Large intestine (tissue), 3 donors: ENCODE measurements around the gene RAI14. TPM values are rescaled to one million over a fixed set of nuclear protein-coding genes. Genes with fewer than 3 reads are reported as not detected.

ENCODE experiments used
- DNase-seq, 2 donors: peaks; one replicate each; pipeline versions ENCODE4 v3.0.0 to v3.0.0-alpha.2; 2013
- H3K27ac ChIP-seq: one replicate; pipeline ENCODE4 v1.5.1; 2013; ENCODE audit warnings: low read length
- H3K27me3 ChIP-seq: 2 replicates; pipeline ENCODE4 v1.6.1; 2013; ENCODE audit warnings: low read length; ENCODE audit not compliant: control insufficient read depth, insufficient read depth
- H3K36me3 ChIP-seq: 2 replicates; pipeline ENCODE4 v1.6.1; 2013; ENCODE audit warnings: low read length; ENCODE audit not compliant: control insufficient read depth, insufficient read depth
- H3K4me1 ChIP-seq: one replicate; pipeline ENCODE4 v1.6.1; 2013; ENCODE audit warnings: low read length; ENCODE audit not compliant: control insufficient read depth, insufficient read depth
- H3K4me3 ChIP-seq: one replicate; pipeline ENCODE4 v1.5.1; 2013; ENCODE audit warnings: low read length
- H3K9me3 ChIP-seq: one replicate; pipeline ENCODE4 v1.6.1; 2013; ENCODE audit warnings: mild to moderate bottlenecking, low read depth, low read length, moderate library complexity; ENCODE audit not compliant: control insufficient read depth
- WGBS: methylation state at CpG from one replicate; pipeline ENCODE4 v1.1.5; 2013; ENCODE audit warnings: low lambda C conversion rate; ENCODE audit not compliant: insufficient coverage; 5-methylcytosine and 5-hydroxymethylcytosine counted together
- polyA plus RNA-seq: library from polyadenylated mRNA; unstranded; fragments of 120-200 nt; gene quantifications from one replicate; pipeline ENCODE4 v1.2.1, GENCODE V29; 2013

RAI14 gene
- polyA plus RNA-seq, 1 donor: 15.8 TPM

DNA sequence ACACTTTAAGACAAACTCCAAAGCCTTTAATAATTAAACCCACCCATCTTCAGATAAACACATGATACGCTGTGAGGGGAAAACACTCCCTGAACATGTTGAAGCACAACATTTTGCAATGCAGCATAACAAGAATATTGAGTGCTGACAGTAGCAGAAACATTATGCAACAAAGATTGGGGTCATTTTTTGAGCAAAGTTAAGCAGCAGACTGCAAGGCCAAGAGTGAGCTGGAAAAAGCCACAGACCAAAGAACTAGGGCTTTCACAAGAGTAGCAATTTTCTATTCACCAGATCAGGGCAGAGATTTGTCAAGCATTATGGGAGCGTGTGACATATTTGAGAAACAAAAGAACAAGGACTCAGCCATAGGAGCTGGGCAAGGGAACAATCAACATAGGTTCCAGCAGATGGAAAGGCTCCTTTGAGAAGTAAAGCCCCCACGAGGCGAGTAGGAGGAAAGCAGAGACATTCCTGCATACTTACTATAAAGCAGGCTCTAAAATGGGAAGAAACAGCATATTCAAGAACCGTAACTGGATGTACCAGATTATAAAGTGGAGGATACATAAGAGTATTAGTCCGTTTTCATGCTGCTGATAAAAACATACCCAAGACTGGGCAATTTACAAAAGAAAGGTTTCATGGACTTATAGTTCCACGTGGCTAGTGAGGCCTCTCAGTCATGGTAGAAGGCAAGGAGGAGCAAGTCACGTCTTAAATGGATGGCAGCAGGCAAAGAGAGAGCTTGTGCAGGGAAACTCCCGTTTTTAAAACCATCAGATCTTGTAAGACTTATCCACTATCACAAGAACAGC, 178.1 kb downstream of the RAI14 start:
- H3K9me3 ChIP-seq: no peaks in the 10 kb centered on the region
- no peak overlapping the region for H3K4me3 ChIP-seq
- no peaks in the 10 kb centered on the region for H3K27me3 ChIP-seq
- 20% methylated on average over 1 of the region's 9 CpGs for whole genome bisulfite sequencing
- H3K27ac ChIP-seq: no peak overlapping the region
- peaks cover 14% of the 10 kb centered on the region for H3K36me3 ChIP-seq
- no peak for DNase-seq
- H3K4me1 ChIP-seq: no peaks in the 10 kb centered on the region

GRCh38 chr5:34834794-34835089, 178.6 kb downstream of the RAI14 start:
- H3K9me3 ChIP-seq: no peaks in the 10 kb centered on the region
- whole genome bisulfite sequencing: no CpG with 5 or more reads among the region's 1 CpG
- H3K27ac ChIP-seq: no peak overlapping the region
- no peaks in the 10 kb centered on the region for H3K27me3 ChIP-seq
- H3K4me1 ChIP-seq: no peaks in the 10 kb centered on the region
- no peak for DNase-seq
- no peak overlapping the region for H3K4me3 ChIP-seq
- H3K36me3 ChIP-seq: peaks cover 12% of the 10 kb centered on the region

DNA sequence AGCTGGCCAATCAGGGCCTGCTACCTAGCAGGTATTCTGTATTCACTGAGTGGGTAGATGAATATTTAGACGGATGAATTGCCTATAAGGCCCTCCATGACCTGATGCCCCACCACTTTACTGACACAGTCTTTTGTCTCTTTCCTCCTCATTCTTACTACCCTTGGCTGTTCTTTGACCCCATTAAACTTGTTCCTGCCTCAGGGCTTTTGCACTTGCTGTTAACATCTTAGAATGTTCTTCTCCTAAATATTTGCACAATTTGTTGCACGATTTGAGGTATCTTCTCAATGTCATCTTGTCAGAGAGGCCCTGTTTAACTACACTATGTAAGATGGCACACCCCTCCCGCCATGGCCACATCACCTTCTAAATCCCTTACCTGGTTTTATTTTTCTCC, 179.5 kb downstream of the RAI14 start:
- Histone ChIP-seq H3K27me3 (no peaks in the 10 kb centered on the region), H3K4me3 (no peak overlapping the region), H3K9me3 (no peaks in the 10 kb centered on the region), H3K27ac (no peak overlapping the region), H3K36me3 (peaks cover 3% of the 10 kb centered on the region), H3K4me1 (no peaks in the 10 kb centered on the region)
- WGBS: 80% methylated on average over 1 of the region's 3 CpGs
- no peak for DNase-seq

- DNase-seq: peak; percentile 89 to 97
- no peaks in the 10 kb centered on the region for H3K36me3 ChIP-seq
- 0% methylated on average over 1 of the region's 73 CpGs for WGBS
These were observed 182.9 kb downstream of the RAI14 start, which contains the start of gene TTC23L for GRCh38 chr5:34838785-34839714. TTC23L (plus strand) TSS chr5:34839164; CDS start chr5:34840672, 1,508 bp downstream.

DNA sequence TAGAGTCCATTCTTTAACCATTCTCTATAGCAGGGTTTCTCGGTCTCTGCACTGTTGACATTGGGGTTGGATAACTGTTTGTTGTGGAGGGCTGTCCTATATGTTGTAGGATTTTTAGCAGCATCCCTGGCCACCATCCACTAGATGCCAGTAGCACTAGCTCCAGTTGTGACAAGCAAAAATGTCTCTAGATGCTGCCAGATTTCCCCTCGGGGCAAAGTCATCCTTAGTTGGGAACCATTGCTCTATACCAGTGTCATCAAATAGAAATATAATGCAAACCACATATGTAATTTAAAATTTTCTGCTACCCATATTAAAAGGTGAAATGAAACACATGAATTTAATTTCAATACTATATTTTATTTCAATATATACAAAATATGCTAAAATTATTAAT, 185.7 kb downstream of the RAI14 start:
- Histone ChIP-seq H3K27me3 (no peaks in the 10 kb centered on the region), H3K4me3 (no peak overlapping the region), H3K9me3 (no peaks in the 10 kb centered on the region), H3K27ac (no peak overlapping the region), H3K4me1 (peaks cover 3% of the 10 kb centered on the region), H3K36me3 (no peaks in the 10 kb centered on the region)
- WGBS: no CpG with 5 or more reads among the region's 2 CpGs
- DNase-seq: no peak

More at GRCh38 chr5:34838785-34839714, 182.9 kb downstream of the RAI14 start, which contains the start of gene TTC23L:
- H3K4me3 ChIP-seq: peak within 1 kb of the TSS; percentile 63
- H3K4me1 ChIP-seq: no peaks in the 10 kb centered on the region
- no peaks in the 10 kb centered on the region for H3K27me3 ChIP-seq
- no peaks in the 10 kb centered on the region for H3K9me3 ChIP-seq
- H3K27ac ChIP-seq: peak within 1 kb of the TSS; percentile 76

- Histone ChIP-seq H3K4me1 (peaks cover 3% of the 10 kb centered on the region), H3K4me3 (no peak overlapping the region), H3K27ac (no peak overlapping the region), H3K27me3 (no peaks in the 10 kb centered on the region), H3K36me3 (no peaks in the 10 kb centered on the region), H3K9me3 (no peaks in the 10 kb centered on the region)
- no CpG with 5 or more reads among the region's 7 CpGs for WGBS
- DNase-seq: no peak
These were observed 186.4 kb downstream of the RAI14 start for GRCh38 chr5:34842554-34842953.

DNA sequence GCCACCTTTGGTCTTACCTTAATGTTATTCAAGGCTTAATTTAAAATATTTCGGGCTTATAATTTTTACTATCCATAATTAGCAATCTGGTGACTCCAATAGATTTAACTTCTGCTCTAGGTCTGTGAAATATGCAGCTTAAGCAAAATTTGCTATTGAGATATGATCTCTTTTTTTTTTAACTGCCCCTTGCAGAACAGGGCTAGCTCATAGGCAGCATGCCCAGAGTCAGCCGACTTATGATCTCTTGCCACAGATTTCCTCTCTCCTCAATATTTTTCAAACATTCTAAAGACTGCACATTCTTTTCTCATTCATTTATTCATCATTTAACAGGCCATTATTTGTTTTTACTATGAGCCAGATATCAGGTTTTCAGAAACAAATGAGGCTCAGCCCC, 187.4 kb downstream of the RAI14 start:
- WGBS: 100% methylated on average over 1 of the region's 2 CpGs
- DNase-seq: no peak
- peaks cover 3% of the 10 kb centered on the region for H3K4me1 ChIP-seq
- no peak overlapping the region for H3K27ac ChIP-seq
- no peak overlapping the region for H3K4me3 ChIP-seq
- no peaks in the 10 kb centered on the region for H3K36me3 ChIP-seq
- peaks cover 2% of the 10 kb centered on the region for H3K9me3 ChIP-seq
- H3K27me3 ChIP-seq: no peaks in the 10 kb centered on the region

DNA sequence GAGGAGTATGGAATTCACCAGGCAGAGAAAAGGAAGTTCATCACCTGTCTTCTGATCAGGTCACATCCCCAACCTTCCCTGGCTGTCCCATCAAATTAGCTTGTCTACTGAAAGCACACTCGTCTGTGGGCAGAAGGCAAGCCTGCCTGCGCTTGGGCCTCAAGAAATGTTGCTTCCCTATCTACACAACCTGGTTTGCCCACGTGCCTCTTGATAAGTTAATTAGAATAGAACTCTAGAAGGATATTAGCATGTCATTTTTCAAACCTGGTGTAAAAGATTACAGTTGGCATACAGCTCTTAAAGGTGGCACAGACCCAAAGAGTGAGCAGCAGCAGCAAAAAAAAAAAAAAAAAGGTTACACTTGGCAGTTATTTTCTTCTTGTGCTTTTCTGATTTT, 188.0 kb downstream of the RAI14 start:
- DNase-seq: no peak
- Histone ChIP-seq H3K9me3 (peaks cover 4% of the 10 kb centered on the region), H3K4me3 (no peak overlapping the region), H3K27ac (no peak overlapping the region), H3K36me3 (no peaks in the 10 kb centered on the region), H3K27me3 (no peaks in the 10 kb centered on the region), H3K4me1 (peaks cover 3% of the 10 kb centered on the region)
- no CpG with 5 or more reads among the region's 3 CpGs for WGBS

GRCh38 chr5:34844999-34845398, 188.9 kb downstream of the RAI14 start:
- Histone ChIP-seq H3K4me1 (peaks cover 3% of the 10 kb centered on the region), H3K27me3 (no peaks in the 10 kb centered on the region), H3K36me3 (no peaks in the 10 kb centered on the region), H3K9me3 (peaks cover 4% of the 10 kb centered on the region), H3K4me3 (no peak overlapping the region), H3K27ac (no peak overlapping the region)
- WGBS: 60% methylated on average over 1 of the region's 4 CpGs
- no peak for DNase-seq

DNA sequence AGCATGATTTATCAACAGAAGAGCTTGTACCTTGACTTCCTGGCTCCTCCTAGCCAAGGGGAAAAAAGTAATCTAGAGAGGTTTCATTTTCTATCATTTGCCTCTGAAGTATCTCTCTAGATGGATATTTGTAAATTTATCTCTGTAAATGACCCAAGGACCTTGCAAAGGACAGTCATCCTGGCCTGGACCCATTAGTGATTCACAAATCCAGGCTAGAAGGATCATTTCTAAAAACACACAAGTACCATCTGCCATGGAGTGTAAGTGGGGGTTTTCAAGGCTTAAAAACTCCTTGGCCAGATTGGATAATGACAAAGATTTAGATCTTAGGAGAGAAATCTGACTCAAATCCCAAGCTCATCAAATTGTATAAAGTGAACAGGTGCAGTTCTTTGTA, 190.9 kb downstream of the RAI14 start:
- no peaks in the 10 kb centered on the region for H3K36me3 ChIP-seq
- peaks cover 3% of the 10 kb centered on the region for H3K4me1 ChIP-seq
- DNase-seq: no peak
- H3K27ac ChIP-seq: no peak overlapping the region
- H3K9me3 ChIP-seq: peaks cover 4% of the 10 kb centered on the region
- H3K27me3 ChIP-seq: no peaks in the 10 kb centered on the region
- no peak overlapping the region for H3K4me3 ChIP-seq
